ENCODE measurements around the gene ALG1L2.
"Not testable (repeated sequence)": the region's sequence is repeated elsewhere in the genome, so short reads cannot be mapped to it uniquely, and the experiment has no call there.

Gene ALG1L2

GRCh38 chr3:130122891-130123775 lies 41.5 kb downstream of the ALG1L2 start:
- H3K27me3 ChIP-seq (ENCODE audit: low read depth); H3K36me3 ChIP-seq (replicated peaks); in situ Hi-C loops (cut with MboI; ENCODE audit: low sequenced_read_pairs); H3K9me3 ChIP-seq; H3K4me3 ChIP-seq; H3K4me1 ChIP-seq; DNase-seq (ENCODE audit: low spot score in 2 of 2): not testable (repeated sequence)

- H3K27me3 ChIP-seq (ENCODE audit: low read depth); H3K4me3 ChIP-seq; H3K36me3 ChIP-seq (replicated peaks); H3K9me3 ChIP-seq; DNase-seq (ENCODE audit: low spot score in 2 of 2); in situ Hi-C loops (cut with MboI; ENCODE audit: low sequenced_read_pairs); H3K4me1 ChIP-seq: not testable (repeated sequence)
Measured at GRCh38 chr3:130125406-130125805, 43.8 kb downstream of the ALG1L2 start.

GRCh38 chr3:130136337-130136736 lies 54.7 kb downstream of the ALG1L2 start:
- in situ Hi-C loops (cut with MboI; ENCODE audit: low sequenced_read_pairs); DNase-seq (ENCODE audit: low spot score in 2 of 2): not testable (repeated sequence)

GRCh38 chr3:130137685-130138084 lies 56.1 kb downstream of the ALG1L2 start:
- H3K27me3 ChIP-seq (ENCODE audit: low read depth); in situ Hi-C loops (cut with MboI; ENCODE audit: low sequenced_read_pairs); H3K4me3 ChIP-seq; H3K9me3 ChIP-seq; DNase-seq (ENCODE audit: low spot score in 2 of 2); H3K4me1 ChIP-seq; H3K36me3 ChIP-seq (replicated peaks): not testable (repeated sequence)

More at GRCh38 chr3:130136337-130136736, 54.7 kb downstream of the ALG1L2 start:
- H3K36me3 ChIP-seq (replicated peaks); H3K27me3 ChIP-seq (ENCODE audit: low read depth); H3K4me1 ChIP-seq; H3K4me3 ChIP-seq; H3K9me3 ChIP-seq: not testable (repeated sequence)

GRCh38 chr3:130138992-130139391 lies 57.4 kb downstream of the ALG1L2 start:
- H3K4me3 ChIP-seq; H3K27me3 ChIP-seq (ENCODE audit: low read depth); in situ Hi-C loops (cut with MboI; ENCODE audit: low sequenced_read_pairs); H3K4me1 ChIP-seq; H3K36me3 ChIP-seq (replicated peaks); DNase-seq (ENCODE audit: low spot score in 2 of 2); H3K9me3 ChIP-seq: not testable (repeated sequence)

GRCh38 chr3:130140756-130141155 lies 59.1 kb downstream of the ALG1L2 start:
- in situ Hi-C loops (cut with MboI; ENCODE audit: low sequenced_read_pairs); H3K36me3 ChIP-seq (replicated peaks): not testable (repeated sequence)
- peak in 1 of 2 experiments; percentile 27 for DNase-seq (ENCODE audit: low spot score in 2 of 2)

GRCh38 chr3:130143648-130144327 lies 62.2 kb downstream of the ALG1L2 start:
- H3K27me3 ChIP-seq (ENCODE audit: low read depth); in situ Hi-C loops (cut with MboI; ENCODE audit: low sequenced_read_pairs); H3K4me3 ChIP-seq; H3K4me1 ChIP-seq; DNase-seq (ENCODE audit: low spot score in 2 of 2); H3K9me3 ChIP-seq; H3K36me3 ChIP-seq (replicated peaks): not testable (repeated sequence)

More at GRCh38 chr3:130140756-130141155, 59.1 kb downstream of the ALG1L2 start:
- H3K9me3 ChIP-seq; H3K27me3 ChIP-seq (ENCODE audit: low read depth); H3K4me1 ChIP-seq; H3K4me3 ChIP-seq: not testable (repeated sequence)

- in situ Hi-C loops (cut with MboI; ENCODE audit: low sequenced_read_pairs); H3K4me1 ChIP-seq; H3K9me3 ChIP-seq; H3K36me3 ChIP-seq (replicated peaks); DNase-seq (ENCODE audit: low spot score in 2 of 2); H3K4me3 ChIP-seq; H3K27me3 ChIP-seq (ENCODE audit: low read depth): not testable (repeated sequence)
Measured at GRCh38 chr3:130144328-130144650, 62.7 kb downstream of the ALG1L2 start.

GRCh38 chr3:130145456-130145855 lies 63.8 kb downstream of the ALG1L2 start:
- H3K36me3 ChIP-seq (replicated peaks); H3K27me3 ChIP-seq (ENCODE audit: low read depth); H3K9me3 ChIP-seq; H3K4me3 ChIP-seq; in situ Hi-C loops (cut with MboI; ENCODE audit: low sequenced_read_pairs); H3K4me1 ChIP-seq: not testable (repeated sequence)
- DNase-seq (ENCODE audit: low spot score in 2 of 2): peak; percentile 20 to 56

GRCh38 chr3:130146465-130146864 lies 64.8 kb downstream of the ALG1L2 start:
- DNase-seq (ENCODE audit: low spot score in 2 of 2); in situ Hi-C loops (cut with MboI; ENCODE audit: low sequenced_read_pairs); H3K4me3 ChIP-seq; H3K9me3 ChIP-seq; H3K27me3 ChIP-seq (ENCODE audit: low read depth); H3K4me1 ChIP-seq; H3K36me3 ChIP-seq (replicated peaks): not testable (repeated sequence)

All from HAP-1 (cell line).